HCT116 (cell line): ENCODE results near the gene LLGL2. TPM values are rescaled to one million over a fixed set of nuclear protein-coding genes. Genes with fewer than 3 reads are reported as not detected.
A peak's percentile ranks its signal among the peaks of the same experiment; 100 is the strongest.

Experiments used
- ATAC-seq: fragments of 200-7000 bp; cut with Tn5 transposase; 2 replicates; pipeline ENCODE4 v1.9.1; 2020; ENCODE audit warnings: mild to moderate bottlenecking, moderate library complexity
- BruUV-seq: library from RNA; stranded (reverse); fragments of 400-500 nt; replicated peaks from 2 replicates; lab custom pipeline; 2021; lab: Mats Ljungman, UMichigan
- CTCF ChIA-PET: fragments of 300-600 bp; sonication (Branson Sonifier 250); formaldehyde crosslinking; loops from one replicate; lab custom pipeline; 2021; ENCODE audit warnings: antibody characterized with exemption; lab: Charles Lee
- POLR2A ChIA-PET: fragments of 300-600, 350-600 bp; sonication (Branson Sonifier 250); formaldehyde crosslinking; loops from one replicate; lab custom pipeline; 2021; ENCODE audit warnings: antibody characterized with exemption; lab: Charles Lee
- RAD21 ChIA-PET, 2 experiments: fragments of 300-600 bp; sonication (Branson Sonifier 250); formaldehyde crosslinking; loops; one replicate each; lab custom pipeline; 2023; ENCODE audit warnings: low total read pairs in 2 of 2; ENCODE audit not compliant: uncharacterized antibody in 2 of 2, unreplicated experiment in 2 of 2, low non-redundant PET in 1 of 2; lab: Charles Lee
- DNase-seq: peaks from one replicate; pipeline ENCODE4 v3.0.0-alpha.2; 2010; ENCODE audit warnings: low read depth, low spot score
- H2AFZ ChIP-seq: fragments of 200-600 bp; shearing (Covaris generic), sonication (generic); 2 replicates; pipeline ENCODE4 v1.6.1; 2017; ENCODE audit warnings: low read depth, mixed run types, mixed read lengths, antibody characterized with exemption, low read length; ENCODE audit not compliant: poor library complexity, severe bottlenecking
- H3K27ac ChIP-seq: 2 replicates; pipeline ENCODE4 v1.5.1; 2012; ENCODE audit warnings: low read depth, low read length
- H3K27me3 ChIP-seq: fragments of 200-600 bp; sonication (generic); 2 replicates; pipeline ENCODE4 v1.6.1; 2016; ENCODE audit warnings: mixed run types, low read length, mixed read lengths; ENCODE audit not compliant: insufficient read depth
- H3K36me3 ChIP-seq, 2 experiments: fragments of 200-500 bp in 1 of 2; fragments of 200-600 bp in 1 of 2; sonication (Bioruptor generic) in 1 of 2; sonication (generic) in 1 of 2; 2 replicates each; pipeline versions ENCODE4 v1.5.1 to v1.6.1; 2014 to 2016; ENCODE audit warnings: low read length in 2 of 2, inconsistent platforms in 1 of 2, mixed read lengths in 1 of 2, mixed run types in 1 of 2; ENCODE audit not compliant: insufficient read depth in 2 of 2, control insufficient read depth in 1 of 2
- H3K4me1 ChIP-seq, 2 experiments: fragments of 200-600 bp in 1 of 2; sonication (generic) in 1 of 2; 2 replicates each; pipeline versions ENCODE4 v1.5.1 to v1.6.1; 2012 to 2017; ENCODE audit warnings: low read length in 2 of 2, inconsistent platforms in 1 of 2, mild to moderate bottlenecking in 1 of 2, mixed read lengths in 1 of 2, mixed run types in 1 of 2, moderate library complexity in 1 of 2; ENCODE audit not compliant: insufficient read depth in 2 of 2, control insufficient read depth in 1 of 2
- H3K4me2 ChIP-seq: fragments of 200-600 bp; sonication (generic); 2 replicates; pipeline ENCODE4 v1.6.1; 2017; ENCODE audit warnings: mixed run types, low read length, mixed read lengths
- H3K4me3 ChIP-seq, 2 experiments: fragments of 200-600 bp in 1 of 2; sonication (generic) in 1 of 2; replicated peaks in 1 of 2; 2 replicates each; pipeline ENCODE4 v1.5.1; 2011 to 2016; ENCODE audit warnings: low read length in 2 of 2, control low read depth in 1 of 2, low read depth in 1 of 2, mild to moderate bottlenecking in 1 of 2, mixed read lengths in 1 of 2, mixed run types in 1 of 2
- H3K79me2 ChIP-seq: fragments of 200-600 bp; sonication (generic); 2 replicates; pipeline ENCODE4 v1.6.1; 2017; ENCODE audit warnings: mild to moderate bottlenecking, mixed run types, low read length, moderate library complexity, mixed read lengths; ENCODE audit not compliant: insufficient read depth
- H3K9ac ChIP-seq: fragments of 200-600 bp; sonication (generic); 2 replicates; pipeline ENCODE4 v1.6.1; 2016; ENCODE audit warnings: low read length, mixed read lengths
- H3K9me2 ChIP-seq: fragments of 200-600 bp; sonication (generic), shearing (Covaris generic); 2 replicates; pipeline ENCODE4 v1.6.1; 2017; ENCODE audit warnings: mixed run types, mild to moderate bottlenecking, moderate library complexity; ENCODE audit not compliant: insufficient read depth
- H3K9me3 ChIP-seq, 2 experiments: fragments of 200-500 bp in 1 of 2; fragments of 200-600 bp in 1 of 2; sonication (Bioruptor generic) in 1 of 2; sonication (generic) in 1 of 2; 2 replicates each; pipeline ENCODE4 v1.6.1; 2014 to 2017; ENCODE audit warnings: low read length in 2 of 2, mixed read lengths in 2 of 2, inconsistent platforms in 1 of 2, low read depth in 1 of 2, mild to moderate bottlenecking in 1 of 2, mixed run types in 1 of 2, moderate library complexity in 1 of 2; ENCODE audit not compliant: control insufficient read depth in 1 of 2, insufficient read depth in 1 of 2
- H4K20me1 ChIP-seq: fragments of 200-600 bp; sonication (generic), shearing (Covaris generic); 2 replicates; pipeline ENCODE4 v1.6.1; 2017; ENCODE audit warnings: mixed run types, mild to moderate bottlenecking, moderate library complexity; ENCODE audit not compliant: insufficient read depth
- EGR1 ChIP-seq: IDR thresholded peaks from 2 replicates; pipeline ENCODE4 v1.6.1; 2012; ENCODE audit warnings: low read depth
- POLR2AphosphoS5 ChIP-seq: IDR thresholded peaks from 2 replicates; pipeline ENCODE4 v1.6.1; 2011; ENCODE audit warnings: mild to moderate bottlenecking, low read depth, low read length, moderate library complexity
- intact Hi-C: fragments of 100-400 bp; cut with micrococcal nuclease; formaldehyde crosslinking; loops from 2 replicates; pipeline ENCODE4 v1.10.0; 2022
- microRNA-seq: library from miRNA; unstranded; fragments of <30 nt; microRNA quantifications from one replicate; pipeline ENCODE4, GENCODE V29; 2016; ENCODE audit warnings: borderline number of aligned reads
- total RNA-seq: library from RNA; stranded (reverse); gene quantifications from one replicate; pipeline ENCODE4 v1.2.1, GENCODE V29; 2021; ENCODE audit not compliant: unreplicated experiment

LLGL2 gene
- total RNA-seq, 1 experiment from 2014 or later: 209 TPM

DNA sequence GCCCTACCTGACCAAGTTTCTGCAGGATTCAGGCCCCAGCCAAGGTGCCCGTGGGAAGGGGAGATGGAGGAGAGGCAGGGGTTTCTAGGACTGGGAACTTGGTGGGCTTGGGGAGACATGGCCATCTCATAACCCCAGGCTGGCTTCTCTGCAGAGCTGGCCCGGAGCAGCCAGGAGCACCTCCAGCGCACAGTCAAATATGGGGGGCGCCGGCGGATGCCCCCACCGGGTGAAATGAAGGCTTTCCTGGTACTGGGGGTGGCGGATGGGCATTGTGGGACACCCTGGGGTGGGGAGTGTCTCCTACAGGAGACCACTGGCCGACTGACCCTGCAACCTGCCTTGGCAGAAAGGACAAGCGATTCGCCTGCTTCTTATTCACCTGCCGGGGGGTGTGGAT lies 98.5 kb downstream of the LLGL2 start:
- Histone ChIP-seq H3K27ac (no peak overlapping the region), H3K9ac (no peak overlapping the region), H3K9me3 (no peaks in the 10 kb centered on the region), H3K36me3 (no peaks in the 10 kb centered on the region), H3K9me2 (no peaks in the 10 kb centered on the region), H2AFZ (no peak overlapping the region), H3K79me2 (no peaks in the 10 kb centered on the region), H4K20me1 (no peaks in the 10 kb centered on the region), H3K27me3 (no peaks in the 10 kb centered on the region), H3K4me1 (peaks cover 0 to 5% of the 10 kb centered on the region in 2 experiments; a peak in 1 of 4 replicates)
- DNase-seq (no peak), ATAC-seq (no peak)
- ChIA-PET CTCF (interaction anchor here (1.0 to 6.9 kb wide), 4 partner anchors 9 to 126 kb away, joined by 3 to 63 read pairs (median 8); partner anchors contain the start of gene SMIM5), RAD21 (no interaction called here)
- intact Hi-C loops: no loop called here
- TSS peak; percentile 3 for BruUV-seq
- TF ChIP-seq EGR1 (no peak), POLR2AphosphoS5 (peak; percentile 8; the same call in 1 of the 2 replicates)
- TF ChIP-seq, all 23 proteins: peak for 1
- Histone ChIP-seq H3K4me3 (no peak overlapping the region), H3K4me2 (no peak overlapping the region)
- POLR2A ChIA-PET: no interaction called here

Small RNA genes lying within 50 kb of the gene (microRNA-seq; reads per million reads assigned to microRNA genes)
- gene MIR6785: not detected

Other genes with a start within 250 kb of the LLGL2 start
- gene SLC25A19, start 236.3 kb upstream of the LLGL2 start, total RNA-seq: 38.7 TPM
- 146 TPM for gene GRB2, start 120.0 kb upstream of the LLGL2 start, total RNA-seq
- gene TMEM94, start 69.1 kb upstream of the LLGL2 start, total RNA-seq: 75.4 TPM
- gene CASKIN2, start 10.2 kb upstream of the LLGL2 start, total RNA-seq: 38.4 TPM
- gene TSEN54, start 9.2 kb upstream of the LLGL2 start, total RNA-seq: 87.3 TPM
- gene MYO15B, start 62.1 kb downstream of the LLGL2 start, total RNA-seq: 30.3 TPM
- gene SMIM5, start 107.7 kb downstream of the LLGL2 start, total RNA-seq: 0.12 TPM
- 83.3 TPM for gene RECQL5, start 141.5 kb downstream of the LLGL2 start, total RNA-seq
- gene SAP30BP, start 141.6 kb downstream of the LLGL2 start, total RNA-seq: 149 TPM
- 568 TPM for gene ITGB4, start 195.8 kb downstream of the LLGL2 start, total RNA-seq
- gene GALK1, start 239.5 kb downstream of the LLGL2 start, total RNA-seq: 57.8 TPM